Neutrophil (primary cell): Measurements from ENCODE around the gene PCDHA7.

Experiments
- H3K27ac ChIP-seq: fragments of 200-600 bp; sonication (generic); 2 replicates; pipeline ENCODE4 v1.5.1; 2016; ENCODE audit warnings: mild to moderate bottlenecking, moderate library complexity
- H3K27me3 ChIP-seq: fragments of 200-600 bp; sonication (generic); 2 replicates; pipeline ENCODE4 v1.6.0; 2016; ENCODE audit warnings: mild to moderate bottlenecking
- H3K36me3 ChIP-seq: fragments of 200-600 bp; sonication (generic); 2 replicates; pipeline ENCODE4 v1.5.1; 2017
- H3K4me1 ChIP-seq, 2 experiments: fragments of 200-600 bp in 1 of 2; sonication (generic) in 1 of 2; 1 replicate in 1 of 2; 2 replicates in 1 of 2; pipeline versions ENCODE4 v1.5.1 to v1.6.1; 2013 to 2016; ENCODE audit warnings: low read depth in 1 of 2, low read length in 1 of 2, mild to moderate bottlenecking in 1 of 2, moderate library complexity in 1 of 2; ENCODE audit not compliant: control insufficient read depth in 1 of 2, insufficient read depth in 1 of 2
- H3K4me3 ChIP-seq, 2 experiments: fragments of 200-600 bp in 1 of 2; sonication (generic) in 1 of 2; 1 replicate in 1 of 2; 2 replicates in 1 of 2; pipeline ENCODE4 v1.5.1; 2013 to 2016; ENCODE audit warnings: low read depth in 1 of 2, low read length in 1 of 2, mild to moderate bottlenecking in 1 of 2, moderate library complexity in 1 of 2
- H3K9me3 ChIP-seq: fragments of 200-600 bp; sonication (generic); 2 replicates; pipeline ENCODE4 v1.5.1; 2016
- CTCF ChIP-seq: fragments of 200-600 bp; sonication (generic); IDR thresholded peaks from 2 replicates; pipeline ENCODE4 v1.5.1; 2016; ENCODE audit warnings: antibody characterized with exemption

The PCDHA7 gene

GRCh38 chr5:140877262-140877581 is 43.2 kb downstream of the PCDHA7 start:
- Histone ChIP-seq H3K9me3 (peaks cover 32% of the 10 kb centered on the region), H3K4me3 (no peak overlapping the region), H3K36me3 (no peaks in the 10 kb centered on the region), H3K27ac (no peak overlapping the region), H3K27me3 (peaks cover 53% of the 10 kb centered on the region), H3K4me1 (no peaks in the 10 kb centered on the region)
- TF ChIP-seq CTCF: no peak

- no peak within 1 kb of the TSS for H3K4me3 ChIP-seq
- H3K27me3 ChIP-seq: peaks cover 47% of the 10 kb centered on the region
- no peaks in the 10 kb centered on the region for H3K36me3 ChIP-seq
- TF ChIP-seq CTCF: no peak
- H3K9me3 ChIP-seq: peaks cover 35% of the 10 kb centered on the region
- no peak within 1 kb of the TSS for H3K27ac ChIP-seq
- H3K4me1 ChIP-seq: no peaks in the 10 kb centered on the region
Observed at GRCh38 chr5:140881889-140882590, 48.0 kb downstream of the PCDHA7 start, which contains the start of gene PCDHA13. Gene PCDHA13 (plus strand): TSS chr5:140882124. CDS start chr5:140882269, 145 bp downstream.

DNA sequence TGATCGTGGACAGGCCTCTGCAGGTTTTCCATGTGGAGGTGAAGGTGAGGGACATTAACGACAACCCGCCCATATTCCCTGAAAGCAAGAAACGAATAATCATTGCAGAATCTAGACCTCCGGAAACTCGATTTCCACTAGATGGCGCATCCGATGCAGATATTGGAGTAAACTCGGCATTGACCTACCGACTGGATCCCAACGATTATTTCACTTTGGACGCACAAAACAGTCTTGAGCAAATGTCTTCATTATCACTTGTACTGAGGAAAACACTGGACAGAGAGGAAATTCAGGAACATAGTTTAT is 48.5 kb downstream of the PCDHA7 start:
- Histone ChIP-seq H3K4me1 (no peaks in the 10 kb centered on the region), H3K27me3 (peaks cover 42% of the 10 kb centered on the region), H3K9me3 (peaks cover 30% of the 10 kb centered on the region), H3K4me3 (no peak overlapping the region), H3K27ac (no peak overlapping the region), H3K36me3 (no peaks in the 10 kb centered on the region)
- TF ChIP-seq CTCF: no peak

GRCh38 chr5:140883373-140883772 is 49.3 kb downstream of the PCDHA7 start:
- H3K4me3 ChIP-seq: no peak overlapping the region
- no peak for TF ChIP-seq CTCF

DNA sequence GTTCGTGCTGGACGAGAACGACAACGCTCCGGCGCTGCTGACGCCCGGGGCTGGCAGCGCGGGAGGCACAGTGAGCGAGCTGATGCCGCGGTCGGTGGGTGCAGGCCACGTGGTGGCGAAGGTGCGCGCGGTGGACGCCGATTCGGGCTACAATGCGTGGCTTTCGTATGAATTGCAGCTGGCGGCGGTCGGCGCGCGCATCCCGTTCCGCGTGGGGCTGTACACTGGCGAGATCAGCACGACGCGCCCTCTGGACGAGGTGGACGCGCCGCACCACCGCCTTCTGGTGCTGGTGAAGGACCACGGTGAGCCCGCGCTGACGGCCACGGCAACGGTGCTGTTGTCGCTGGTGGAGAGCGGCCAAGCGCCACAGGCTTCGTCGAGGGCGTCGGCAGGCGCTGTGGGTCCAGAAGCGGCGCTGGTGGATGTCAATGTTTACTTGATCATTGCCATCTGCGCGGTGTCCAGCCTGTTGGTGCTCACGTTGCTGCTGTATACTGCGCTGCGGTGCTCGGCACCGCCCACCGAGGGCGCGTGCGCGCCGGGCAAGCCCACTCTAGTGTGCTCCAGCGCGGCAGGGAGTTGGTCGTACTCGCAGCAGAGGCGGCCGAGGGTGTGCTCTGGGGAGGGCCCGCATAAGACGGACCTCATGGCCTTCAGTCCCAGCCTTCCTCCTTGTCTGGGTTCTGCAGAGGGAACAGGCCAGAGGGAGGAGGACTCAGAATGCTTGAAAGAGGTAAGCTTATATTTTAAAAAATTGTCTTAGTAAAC is 50.0 kb downstream of the PCDHA7 start:
- H3K4me1 ChIP-seq: no peaks in the 10 kb centered on the region
- H3K27ac ChIP-seq: no peak overlapping the region
- no peaks in the 10 kb centered on the region for H3K36me3 ChIP-seq
- TF ChIP-seq CTCF: no peak
- H3K9me3 ChIP-seq: peaks cover 27% of the 10 kb centered on the region
- no peak overlapping the region for H3K4me3 ChIP-seq
- peaks cover 41% of the 10 kb centered on the region for H3K27me3 ChIP-seq

More at GRCh38 chr5:140883373-140883772, 49.3 kb downstream of the PCDHA7 start:
- peaks cover 41% of the 10 kb centered on the region for H3K27me3 ChIP-seq
- H3K27ac ChIP-seq: no peak overlapping the region
- H3K9me3 ChIP-seq: peaks cover 27% of the 10 kb centered on the region
- H3K36me3 ChIP-seq: no peaks in the 10 kb centered on the region
- H3K4me1 ChIP-seq: no peaks in the 10 kb centered on the region
